HG03469 (cell line): Measurements from ENCODE around the gene DAPL1.

ENCODE experiments used
- ATAC-seq: cut with Tn5 transposase; IDR thresholded peaks from one replicate; pipeline ENCODE4 v1.9.1; 2021; ENCODE audit warnings: mild to moderate bottlenecking, moderate library complexity, moderate number of reproducible peaks; ENCODE audit not compliant: unreplicated experiment

Gene DAPL1

DNA sequence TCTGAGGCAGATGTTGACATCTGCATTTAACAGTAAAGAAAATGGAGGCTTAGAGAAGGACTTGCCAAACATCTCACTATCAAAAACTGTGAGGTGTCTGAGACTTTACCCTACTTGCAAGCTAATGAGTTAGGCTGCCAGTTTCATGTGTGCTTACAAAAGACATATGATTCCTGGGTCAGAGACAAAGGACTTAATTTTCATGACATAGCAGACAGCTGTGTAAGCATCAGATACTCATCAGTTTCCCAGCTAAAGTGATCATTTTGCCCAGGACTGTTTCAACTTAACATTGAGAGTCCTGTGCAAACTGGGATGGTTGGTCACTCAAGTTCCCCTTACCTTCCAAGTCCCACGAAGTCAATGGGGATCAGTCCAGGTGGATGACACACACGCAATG is 18.9 kb upstream of the DAPL1 start:
- ATAC-seq, result no peak

DNA sequence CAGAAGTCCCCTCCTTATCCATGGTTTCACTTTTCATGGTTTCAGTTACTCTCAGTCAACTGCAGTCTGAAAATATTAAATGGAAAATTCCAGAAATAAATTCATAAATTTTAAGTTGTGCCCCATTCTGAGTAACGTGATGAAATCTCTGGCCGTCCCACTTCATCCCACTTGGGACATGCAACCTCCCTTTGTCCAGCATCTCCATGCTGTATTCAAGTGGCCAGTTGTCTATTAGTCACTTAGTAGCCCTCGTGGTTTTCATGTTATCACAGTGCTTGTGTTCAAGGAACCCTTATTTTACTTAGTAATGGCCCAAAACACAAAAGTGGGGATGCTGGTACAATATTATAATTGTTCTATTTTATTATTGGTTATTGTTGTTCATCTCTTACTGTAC is 18.0 kb upstream of the DAPL1 start:
- no peak for ATAC-seq

DNA sequence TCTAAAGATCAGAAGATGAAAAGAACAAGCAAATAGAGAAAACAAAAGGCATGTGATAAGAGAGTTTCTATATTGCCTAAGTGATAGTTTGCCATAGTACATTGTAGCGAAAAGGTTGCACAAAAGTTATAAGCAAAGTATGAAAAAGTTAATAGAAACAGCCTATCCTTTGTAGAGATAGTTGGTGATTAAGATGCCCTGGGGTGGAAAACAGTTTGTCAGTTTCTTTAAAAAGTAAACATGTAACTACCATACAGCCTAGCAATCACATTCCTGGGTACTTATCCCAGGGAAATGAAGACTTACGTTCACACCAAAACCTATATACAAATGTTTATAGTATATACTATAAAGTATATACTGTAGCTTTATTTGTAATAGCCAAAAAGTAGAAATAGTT is 16.9 kb upstream of the DAPL1 start:
- no peak for ATAC-seq

DNA sequence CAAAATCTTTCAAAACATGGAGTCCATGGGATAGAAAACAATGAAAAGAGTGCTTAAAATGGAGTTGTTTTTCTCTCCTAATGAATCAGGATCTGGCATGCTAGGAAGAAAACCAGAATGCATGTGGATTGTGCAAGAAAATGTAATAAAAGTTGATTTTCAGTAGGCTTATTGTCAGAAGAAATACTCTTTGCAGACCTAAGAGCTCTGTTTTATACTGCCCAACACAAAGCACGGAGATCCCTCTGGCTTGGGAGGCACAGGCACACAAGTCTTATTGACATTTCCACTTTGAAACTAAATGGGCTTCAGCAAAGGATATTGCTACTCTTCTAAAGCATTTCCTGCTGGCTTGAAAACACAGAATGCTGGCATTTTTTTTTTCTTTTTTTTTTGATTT is 15.5 kb upstream of the DAPL1 start:
- no peak for ATAC-seq

DNA sequence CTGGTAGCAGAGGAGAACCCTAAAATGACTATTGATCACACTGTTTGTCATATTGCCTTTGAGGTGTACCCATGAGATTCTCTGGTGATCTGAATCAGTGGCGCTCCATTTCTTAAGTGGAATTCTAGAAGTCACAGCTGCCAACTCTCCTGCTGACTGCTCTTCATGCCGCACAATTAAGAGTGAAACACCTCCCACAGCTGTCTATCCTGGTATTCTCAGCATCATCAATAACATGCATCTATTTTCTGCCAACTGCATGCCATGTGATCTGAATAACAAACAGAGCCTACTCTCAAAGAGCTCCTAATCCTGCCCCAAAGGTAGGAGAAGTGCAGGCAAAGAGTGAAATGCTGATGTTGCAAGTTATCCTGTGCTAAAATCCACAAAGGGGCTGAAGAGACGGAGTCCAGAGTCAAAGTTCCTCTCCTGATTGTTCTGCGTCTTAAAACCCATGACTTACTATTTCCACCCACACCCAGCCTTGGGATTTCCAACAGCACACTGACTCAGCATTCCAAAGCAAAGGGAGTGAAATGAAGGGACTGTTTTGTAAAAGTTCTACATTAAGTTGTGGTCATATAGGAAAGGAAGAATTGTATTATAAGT is 13.7 kb upstream of the DAPL1 start:
- ATAC-seq, result no peak

DNA sequence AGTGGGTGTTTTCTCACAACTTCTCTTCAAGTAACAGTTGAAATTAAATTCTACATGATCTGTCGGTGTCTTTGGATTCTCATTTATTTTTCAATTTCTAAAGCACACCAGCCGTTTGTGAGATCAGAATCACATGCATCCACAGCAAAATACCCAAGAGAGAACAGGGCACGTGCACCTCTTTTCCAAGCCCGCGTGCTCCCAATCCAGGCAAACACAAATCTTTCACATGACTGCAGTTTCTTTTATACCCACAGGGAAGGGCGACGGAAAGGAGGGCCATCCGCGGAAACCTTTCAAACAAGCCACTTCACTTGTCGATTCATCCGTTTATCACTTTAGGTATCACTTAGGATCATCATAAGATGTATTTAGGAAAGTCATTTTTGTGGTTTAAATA is 13.0 kb upstream of the DAPL1 start:
- ATAC-seq, result no peak

DNA sequence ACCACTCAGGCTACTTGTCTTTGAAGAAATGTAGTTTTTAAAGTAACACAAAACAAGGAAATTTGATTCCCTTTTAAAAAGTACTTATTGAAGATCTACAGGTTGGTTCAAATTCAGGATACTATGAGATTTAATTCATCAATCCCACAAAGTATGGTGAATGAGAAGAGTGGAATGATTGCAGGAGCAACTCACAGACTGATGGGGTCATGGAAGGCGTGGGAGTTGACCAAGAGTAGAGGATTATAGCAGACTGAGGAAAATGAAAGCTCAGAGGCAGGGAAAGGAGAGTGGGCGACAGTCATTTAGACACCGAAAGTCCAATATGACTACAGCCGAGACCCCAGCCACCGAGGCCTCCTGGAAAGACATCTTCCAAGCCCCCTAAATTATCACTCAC is 12.5 kb upstream of the DAPL1 start:
- no peak for ATAC-seq

DNA sequence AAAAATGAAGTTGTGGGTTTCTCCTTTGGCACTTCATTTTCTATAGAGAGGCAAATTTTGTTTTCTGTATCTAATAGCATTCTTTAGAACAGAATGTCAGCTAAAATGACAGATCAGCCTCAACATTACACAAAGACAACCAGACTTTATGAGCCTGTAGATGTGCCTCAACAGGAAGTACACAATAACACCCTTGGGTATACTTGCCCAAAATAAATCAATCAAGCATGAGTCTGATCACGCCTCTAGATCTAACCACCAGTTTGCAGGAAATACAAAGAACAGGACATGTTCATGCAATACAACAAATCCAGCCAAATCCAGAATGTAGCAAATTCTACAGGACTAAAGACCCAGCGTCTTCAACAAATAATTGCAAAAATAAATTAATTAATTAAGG is 11.2 kb upstream of the DAPL1 start:
- no peak for ATAC-seq

DNA sequence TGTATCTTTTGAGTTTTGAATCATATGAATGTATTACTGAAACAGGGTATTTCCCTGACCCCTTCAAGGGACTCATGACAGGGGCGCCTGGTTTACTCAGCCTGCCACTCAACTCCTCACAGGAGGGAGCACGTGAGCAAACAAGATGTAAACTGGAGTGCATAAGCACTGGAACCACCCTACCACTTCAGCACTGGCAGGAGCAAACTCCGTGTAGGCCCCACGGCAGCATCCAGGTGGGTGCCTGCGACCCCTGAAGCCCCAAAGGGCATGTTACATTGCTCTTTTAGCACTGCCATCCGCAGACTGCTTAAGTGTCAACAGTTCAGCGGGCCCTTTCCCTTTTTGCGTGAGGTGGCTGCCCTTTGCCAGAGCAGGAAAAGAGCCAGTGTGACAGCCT is 8.2 kb upstream of the DAPL1 start:
- ATAC-seq, result no peak

DNA sequence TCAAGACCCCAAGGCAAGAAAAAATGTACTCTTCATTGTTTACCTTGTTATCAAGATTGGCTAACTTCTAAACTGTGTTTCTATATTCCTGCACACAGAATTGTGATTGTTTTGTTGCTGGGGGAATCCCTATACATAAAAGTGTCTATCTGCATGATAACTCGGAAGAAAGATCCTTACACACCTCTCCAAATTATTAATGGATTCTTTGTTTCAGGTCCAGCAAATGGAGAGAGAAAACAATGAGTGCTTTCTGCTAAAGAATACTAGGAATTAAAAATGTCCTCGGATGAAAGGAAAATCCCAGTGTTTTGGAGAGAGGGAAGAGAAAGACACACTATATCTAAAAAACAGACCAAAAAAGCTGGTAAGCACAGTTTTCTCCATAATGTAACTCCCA is 6.2 kb upstream of the DAPL1 start:
- no peak for ATAC-seq

DNA sequence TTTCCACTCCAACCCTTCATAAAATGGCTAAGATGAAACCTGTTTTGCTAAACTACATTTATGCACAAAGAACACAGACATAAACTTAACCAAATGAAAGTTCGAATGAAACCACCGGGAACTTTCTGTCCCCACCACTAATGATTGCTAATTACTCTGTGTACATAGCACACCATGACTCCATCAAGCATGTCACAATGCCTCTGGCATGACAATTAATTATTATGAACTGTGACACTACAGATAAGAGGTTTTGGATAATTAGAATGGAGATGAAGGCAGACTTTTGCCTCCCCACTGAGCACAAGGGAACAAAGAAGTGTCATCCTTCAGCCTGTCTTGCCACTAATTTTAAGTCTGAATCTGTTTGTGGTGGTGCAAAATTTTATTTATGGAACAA is 1.5 kb downstream of the DAPL1 start:
- no peak for ATAC-seq

DNA sequence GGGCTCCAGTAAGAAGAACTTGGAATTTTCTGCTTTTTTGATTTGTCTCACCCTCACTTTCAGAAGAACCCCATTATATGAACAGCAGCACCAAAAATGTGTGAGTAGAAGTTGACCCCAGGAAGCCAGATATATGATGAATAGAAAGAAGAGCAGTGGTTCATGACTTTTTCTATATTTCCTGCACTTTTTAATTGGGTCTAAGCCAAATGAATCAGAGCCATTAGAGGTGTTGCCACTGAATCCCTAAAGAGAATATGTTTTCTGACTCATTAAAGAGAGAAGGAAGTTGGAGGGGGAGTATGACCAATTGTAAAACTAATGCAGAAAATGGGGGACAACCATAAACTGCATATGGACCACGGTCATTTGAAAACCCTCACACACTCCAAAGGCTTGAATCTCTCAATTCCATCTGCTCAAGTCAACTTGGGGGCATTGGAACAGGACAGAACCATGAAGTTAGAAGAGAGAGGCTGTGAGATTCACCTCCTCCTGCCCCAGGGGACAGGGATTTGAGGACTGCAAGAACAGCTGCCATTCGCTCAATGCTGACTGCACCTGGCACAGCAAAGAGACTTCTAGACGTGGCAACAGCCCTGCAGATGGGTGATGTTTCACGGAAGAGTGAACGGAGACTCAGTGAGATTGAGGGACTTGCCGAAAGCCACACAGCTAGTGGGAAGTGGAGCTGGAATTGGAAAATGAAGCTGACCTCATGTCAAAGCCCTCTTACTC is 3.0 kb downstream of the DAPL1 start:
- ATAC-seq, result no peak

DNA sequence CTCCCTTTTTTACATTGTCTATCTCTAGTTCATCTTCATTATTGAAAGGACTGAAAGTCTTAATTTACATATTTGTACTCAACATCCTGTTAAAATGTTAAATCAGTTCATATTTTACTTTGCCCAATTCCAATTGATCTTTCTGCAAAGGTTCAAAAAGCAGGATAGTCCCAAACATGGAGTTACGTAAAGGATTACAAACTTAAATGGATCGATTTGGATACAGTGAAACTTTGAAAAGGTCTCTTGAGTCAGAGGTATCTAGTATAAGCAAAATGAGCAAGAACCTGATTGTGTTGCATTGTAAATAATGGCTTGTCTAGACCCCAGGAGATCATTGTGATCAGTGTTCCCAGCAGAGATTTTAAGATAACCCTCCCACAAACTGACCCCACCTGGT is 4.1 kb downstream of the DAPL1 start:
- no peak for ATAC-seq

DNA sequence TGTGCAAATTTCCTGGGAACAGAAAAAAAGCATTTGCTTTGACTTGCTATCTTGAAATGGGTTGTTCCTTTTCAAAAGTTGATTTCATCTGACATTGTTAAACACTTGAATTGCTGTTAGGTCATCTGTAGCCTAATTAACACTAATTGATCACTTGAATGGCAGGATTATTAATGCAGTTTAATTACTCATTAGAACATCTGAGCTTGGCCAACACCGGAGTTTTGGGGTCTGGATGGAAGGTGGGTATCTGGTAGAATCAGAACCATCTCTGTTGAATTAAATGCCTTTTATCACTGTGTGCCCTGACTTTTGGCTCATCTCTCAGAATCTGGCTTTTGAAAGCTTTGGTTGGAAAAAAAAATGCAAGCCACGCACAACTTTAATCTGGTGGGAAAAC is 8.4 kb downstream of the DAPL1 start:
- ATAC-seq, result no peak

DNA sequence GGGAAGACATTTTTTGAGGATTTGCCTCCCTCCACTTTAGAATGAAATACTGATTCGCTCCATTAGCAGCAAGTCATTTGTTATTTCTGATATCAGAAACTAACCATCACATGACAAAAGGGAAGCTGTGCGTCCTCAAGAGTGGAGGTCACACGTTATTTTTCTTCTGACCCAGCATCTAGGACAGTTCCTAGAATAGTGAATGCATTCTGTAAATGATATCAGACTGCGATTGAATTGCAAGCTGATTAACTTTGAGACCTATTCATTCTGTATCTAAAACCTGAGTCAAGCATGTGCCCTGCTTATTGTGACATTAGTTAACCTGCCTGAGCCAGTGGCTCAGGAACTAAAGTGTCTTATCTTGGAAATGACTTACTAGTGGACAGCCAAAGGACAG is 10.1 kb downstream of the DAPL1 start:
- no peak for ATAC-seq

DNA sequence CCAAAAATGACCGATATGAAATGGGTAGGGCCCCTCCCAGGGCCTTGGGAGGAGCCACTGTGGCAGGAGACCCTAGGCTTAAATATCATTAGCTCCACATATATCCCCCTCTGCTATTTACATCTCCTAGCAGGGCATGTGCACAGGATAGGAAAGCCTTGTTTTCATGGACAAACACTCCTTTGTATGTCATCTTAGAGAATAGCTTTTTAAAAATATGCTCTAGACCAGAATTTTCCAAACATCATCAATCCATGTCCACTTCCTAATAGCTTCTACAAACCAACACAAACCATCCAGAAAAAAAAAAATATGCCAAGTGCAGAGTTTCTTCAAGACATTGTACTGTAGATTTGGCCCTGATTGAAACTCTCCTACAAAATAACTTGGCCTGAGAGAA is 10.8 kb downstream of the DAPL1 start:
- no peak for ATAC-seq

DNA sequence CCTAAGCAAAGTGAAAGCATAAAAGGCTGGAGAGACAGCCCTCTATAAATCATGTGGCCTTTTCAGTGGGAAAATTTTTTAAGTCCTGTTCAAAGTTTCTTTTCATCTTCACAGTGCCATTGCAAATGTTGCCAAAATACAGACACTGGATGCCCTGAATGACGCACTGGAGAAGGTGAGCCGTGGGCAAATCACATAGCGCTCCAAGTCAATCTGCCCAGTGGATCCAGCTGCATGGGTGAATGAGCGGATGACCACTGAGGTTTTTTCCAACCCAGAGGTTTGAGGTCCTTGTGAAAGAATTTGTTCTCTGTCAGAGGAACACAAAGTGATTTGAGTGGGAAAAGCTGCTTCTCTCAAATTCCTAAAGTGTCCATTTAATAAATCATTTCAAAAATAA is 11.8 kb downstream of the DAPL1 start:
- no peak for ATAC-seq

DNA sequence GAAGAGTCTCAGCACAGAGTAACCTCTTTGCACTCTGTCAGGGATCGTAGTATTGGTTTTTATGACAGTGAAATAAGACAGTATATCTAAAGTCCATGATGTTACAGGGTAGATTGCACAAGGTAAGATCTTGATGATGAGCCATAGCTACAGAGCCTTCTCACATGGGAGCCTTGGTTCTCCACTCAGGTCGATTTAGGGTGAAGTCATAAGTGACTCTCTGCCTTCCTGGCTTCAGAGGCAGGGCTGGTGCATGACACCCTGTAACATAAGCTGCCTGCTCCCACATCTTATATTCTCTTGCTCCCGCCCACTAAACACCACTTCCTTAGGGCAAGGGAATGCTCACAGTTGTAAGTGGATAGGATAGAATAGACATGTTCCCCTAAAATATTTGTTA is 13.3 kb downstream of the DAPL1 start:
- no peak for ATAC-seq

DNA sequence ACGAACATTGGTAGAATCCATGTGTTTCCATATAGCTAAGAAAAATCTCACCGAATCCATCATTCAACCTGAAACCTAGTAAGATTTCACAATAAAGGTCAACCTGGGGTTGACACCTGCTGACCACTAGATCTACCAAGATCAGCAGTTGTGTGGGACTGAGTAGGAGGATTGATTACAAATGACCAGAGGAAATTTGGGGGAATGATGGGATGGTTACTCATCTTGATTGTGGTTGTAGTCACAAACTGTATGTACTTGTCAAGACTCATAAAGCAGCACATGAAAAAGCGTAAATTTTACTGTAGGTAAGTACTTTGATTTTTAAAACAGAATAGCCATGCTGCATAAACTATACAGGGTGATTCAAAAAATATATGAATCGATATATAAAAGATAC is 14.7 kb downstream of the DAPL1 start:
- no peak for ATAC-seq

DNA sequence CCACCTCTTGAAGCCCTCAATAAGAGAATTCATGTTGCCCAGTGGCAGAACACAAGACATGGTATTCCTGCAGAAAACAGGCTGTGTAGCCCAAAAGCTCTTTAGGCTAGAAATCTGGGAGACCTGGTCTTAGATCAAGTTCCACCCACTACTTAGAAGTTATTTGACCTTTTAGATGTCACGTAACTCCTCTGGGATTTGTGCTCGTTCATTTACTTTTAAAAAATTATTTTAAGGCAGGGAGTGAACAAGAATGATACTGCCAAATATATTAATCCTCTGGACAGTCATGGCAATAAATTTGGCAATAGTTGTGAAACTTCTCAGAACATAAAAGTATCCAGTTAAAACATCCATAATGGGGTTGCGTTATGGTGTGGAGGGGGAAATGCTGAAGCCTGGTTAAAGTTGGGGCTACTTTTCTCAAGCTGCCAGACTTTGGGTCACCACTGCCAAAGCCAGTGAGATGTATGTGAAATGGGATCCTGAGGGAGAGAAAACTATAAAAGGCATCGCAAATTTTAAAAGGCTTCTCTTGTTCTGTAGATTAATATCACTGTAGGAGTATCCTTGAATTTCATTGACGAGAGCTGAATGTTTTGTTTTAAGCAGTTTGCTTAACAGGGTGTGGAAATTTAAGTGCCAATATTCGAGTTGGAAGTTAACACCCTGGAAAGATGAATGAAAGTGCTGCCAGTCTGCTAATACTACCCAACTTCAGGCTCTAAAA is 15.8 kb downstream of the DAPL1 start:
- no peak for ATAC-seq

DNA sequence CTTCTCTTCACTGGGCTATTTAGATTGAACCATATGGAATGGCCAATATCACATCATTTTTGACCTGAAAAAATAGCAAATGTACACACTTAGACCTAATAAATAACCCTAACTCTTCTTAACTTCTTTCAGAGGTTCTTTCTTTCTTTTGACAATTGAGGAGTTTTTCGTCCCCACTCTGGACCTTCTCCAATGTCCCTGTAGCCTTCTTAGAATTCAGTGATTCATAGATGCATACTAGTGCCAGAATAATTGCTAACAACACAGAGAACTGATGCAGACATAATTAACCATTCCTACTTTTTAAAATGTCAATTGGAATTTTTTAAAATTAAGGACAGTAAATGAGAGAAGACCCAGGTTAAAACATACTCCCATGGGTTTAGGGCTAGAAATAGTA is 20.0 kb downstream of the DAPL1 start:
- no peak for ATAC-seq

DNA sequence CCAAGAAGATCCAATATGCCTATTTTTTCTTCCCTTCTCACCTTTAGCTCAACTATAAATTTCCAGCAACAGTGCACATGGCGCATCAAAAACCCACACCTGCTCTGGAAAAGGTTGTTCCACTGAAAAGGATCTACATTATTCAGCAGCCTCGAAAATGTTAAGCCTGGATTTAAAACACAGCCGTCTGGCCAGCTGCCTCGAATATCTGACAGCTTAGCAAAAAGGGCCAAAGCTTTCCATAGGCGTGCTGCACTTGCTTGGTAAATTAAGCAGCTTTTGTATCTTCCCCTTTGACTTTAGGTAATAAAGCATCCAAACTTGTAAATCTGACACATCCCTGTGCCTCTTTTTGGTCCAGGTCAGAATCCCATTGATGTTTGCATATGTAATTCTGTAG is 20.5 kb downstream of the DAPL1 start:
- no peak for ATAC-seq
